Heart left ventricle (tissue), 13 donors: ENCODE data around the gene ITGB8.

ENCODE experiments used
- POLR2A ChIP-seq, 2 donors: fragments of 450-650 bp; IDR thresholded peaks; one replicate each; pipeline ENCODE4 v1.6.1; 2017; ENCODE audit warnings: antibody characterized with exemption in 2 of 2, mild to moderate bottlenecking in 2 of 2, moderate library complexity in 2 of 2
- TF ChIP-seq, protein P1 (sequence below), 12 donors: fragments of 200-600 bp; sonication (generic) in 4 of 12; IDR thresholded peaks; one replicate each; pipeline versions ENCODE4 v1.5.0 to v1.8.0; 2018 to 2022; ENCODE audit warnings: antibody characterized with exemption in 12 of 12, mild to moderate bottlenecking in 5 of 12
- donor health status: ischemic (EF 13 %, LVEDD 7.1; RV severe dilation, severe dysfunction).
- donor health status: DM: no; HTN: yes; CAD: no.
- donor health status: DM: no; HTN: no; CAD: no.
- donor health status: ischemic (EF 25% LVEDD 6.9; RV normal size, moderate dysfunction).
- donor health status: ischemic (EF 25% LVEDD 5.7; RV mildly dilated, moderate dysfunction).
- donor health status: ischemic (EF 35%, LVEDD 5.7; RV mildly dilated, moderate dysfunction).
- donor health status: nonischemic (EF 11% LVEDD 7.7; RV severe dilation, severe dysfunction).
- donor health status: DM: yes; HTN: yes; CAD: no.
- donor health status: PGD.
- donor health status: ischemic (EF 29% LVEDD 5.4; RV normal size, mild dysfunction).
- donor health status: nonischemic (EF 23%, LVEDD 6.1; RV moderate dilation, normal function).

- TF ChIP-seq, protein P1, sequence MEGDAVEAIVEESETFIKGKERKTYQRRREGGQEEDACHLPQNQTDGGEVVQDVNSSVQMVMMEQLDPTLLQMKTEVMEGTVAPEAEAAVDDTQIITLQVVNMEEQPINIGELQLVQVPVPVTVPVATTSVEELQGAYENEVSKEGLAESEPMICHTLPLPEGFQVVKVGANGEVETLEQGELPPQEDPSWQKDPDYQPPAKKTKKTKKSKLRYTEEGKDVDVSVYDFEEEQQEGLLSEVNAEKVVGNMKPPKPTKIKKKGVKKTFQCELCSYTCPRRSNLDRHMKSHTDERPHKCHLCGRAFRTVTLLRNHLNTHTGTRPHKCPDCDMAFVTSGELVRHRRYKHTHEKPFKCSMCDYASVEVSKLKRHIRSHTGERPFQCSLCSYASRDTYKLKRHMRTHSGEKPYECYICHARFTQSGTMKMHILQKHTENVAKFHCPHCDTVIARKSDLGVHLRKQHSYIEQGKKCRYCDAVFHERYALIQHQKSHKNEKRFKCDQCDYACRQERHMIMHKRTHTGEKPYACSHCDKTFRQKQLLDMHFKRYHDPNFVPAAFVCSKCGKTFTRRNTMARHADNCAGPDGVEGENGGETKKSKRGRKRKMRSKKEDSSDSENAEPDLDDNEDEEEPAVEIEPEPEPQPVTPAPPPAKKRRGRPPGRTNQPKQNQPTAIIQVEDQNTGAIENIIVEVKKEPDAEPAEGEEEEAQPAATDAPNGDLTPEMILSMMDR (IDR thresholded peaks at IDR 0.05), result no peak
- TF ChIP-seq POLR2A (IDR thresholded peaks at IDR 0.05), result no peak
Measured at GRCh38 chr7:20327055-20327454, 3.6 kb upstream of the ITGB8 start.
